Mononuclear cell (primary cell): ENCODE data around the gene PRKG2. TPM values are rescaled to one million over a fixed set of nuclear protein-coding genes. Genes with fewer than 3 reads are reported as not detected.

ENCODE experiments used
- H3K27me3 ChIP-seq: 2 replicates; pipeline ENCODE4 v1.6.0; 2011; ENCODE audit warnings: low read length, control low read depth; ENCODE audit not compliant: insufficient read depth
- H3K4me1 ChIP-seq: 2 replicates; pipeline ENCODE4 v1.5.1; 2011; ENCODE audit warnings: mild to moderate bottlenecking, low read length, control low read depth; ENCODE audit not compliant: insufficient read depth
- H3K4me3 ChIP-seq: 2 replicates; pipeline ENCODE4 v1.5.1; 2011; ENCODE audit warnings: mild to moderate bottlenecking, low read length, moderate library complexity
- H3K9me3 ChIP-seq: 2 replicates; pipeline ENCODE4 v1.5.1; 2011; ENCODE audit warnings: low read depth, mild to moderate bottlenecking, control low read depth, low read length
- total RNA-seq: library from RNA; depleted of rRNA; stranded (reverse); fragments of >200 nt; gene quantifications from one replicate; pipeline ENCODE4 v1.2.3, GENCODE V29; 2012

PRKG2 gene
- total RNA-seq, 1 donor = 1.7 TPM

GRCh38 chr4:81062001-81062400, 153.0 kb downstream of the PRKG2 start:
- H3K9me3 ChIP-seq = no peaks in the 10 kb centered on the region
- no peak overlapping the region for H3K4me3 ChIP-seq
- H3K27me3 ChIP-seq = no peaks in the 10 kb centered on the region
- H3K4me1 ChIP-seq = no peaks in the 10 kb centered on the region

- H3K9me3 ChIP-seq = no peaks in the 10 kb centered on the region
- H3K4me1 ChIP-seq = no peaks in the 10 kb centered on the region
- no peaks in the 10 kb centered on the region for H3K27me3 ChIP-seq
- no peak overlapping the region for H3K4me3 ChIP-seq
Observed at GRCh38 chr4:81061344-81061730, 153.7 kb downstream of the PRKG2 start.

GRCh38 chr4:81060587-81061343, 154.3 kb downstream of the PRKG2 start:
- Histone ChIP-seq H3K4me3 (no peak overlapping the region), H3K27me3 (no peaks in the 10 kb centered on the region), H3K9me3 (no peaks in the 10 kb centered on the region), H3K4me1 (no peaks in the 10 kb centered on the region)

- H3K9me3 ChIP-seq = no peaks in the 10 kb centered on the region
- H3K4me1 ChIP-seq = no peaks in the 10 kb centered on the region
- no peak overlapping the region for H3K4me3 ChIP-seq
- no peaks in the 10 kb centered on the region for H3K27me3 ChIP-seq
Observed at GRCh38 chr4:81058621-81059020, 156.4 kb downstream of the PRKG2 start.

GRCh38 chr4:81052119-81053068, 162.6 kb downstream of the PRKG2 start:
- H3K4me1 ChIP-seq = no peaks in the 10 kb centered on the region
- H3K27me3 ChIP-seq = no peaks in the 10 kb centered on the region
- H3K4me3 ChIP-seq = no peak overlapping the region
- H3K9me3 ChIP-seq = no peaks in the 10 kb centered on the region

GRCh38 chr4:81049907-81050306, 165.1 kb downstream of the PRKG2 start:
- peaks cover 1% of the 10 kb centered on the region for H3K27me3 ChIP-seq
- H3K9me3 ChIP-seq = no peaks in the 10 kb centered on the region
- no peak overlapping the region for H3K4me3 ChIP-seq
- no peaks in the 10 kb centered on the region for H3K4me1 ChIP-seq

- no peak overlapping the region for H3K4me3 ChIP-seq
- H3K9me3 ChIP-seq = no peaks in the 10 kb centered on the region
- H3K27me3 ChIP-seq = peaks cover 4% of the 10 kb centered on the region
- H3K4me1 ChIP-seq = no peaks in the 10 kb centered on the region
Observed at GRCh38 chr4:81049330-81049729, 165.7 kb downstream of the PRKG2 start.

- Histone ChIP-seq H3K4me3 (no peak overlapping the region), H3K4me1 (no peaks in the 10 kb centered on the region), H3K27me3 (peaks cover 7% of the 10 kb centered on the region), H3K9me3 (no peaks in the 10 kb centered on the region)
Observed at GRCh38 chr4:81042578-81043365, 172.2 kb downstream of the PRKG2 start.

- Histone ChIP-seq H3K27me3 (peaks cover 16% of the 10 kb centered on the region), H3K4me3 (no peak overlapping the region), H3K9me3 (no peaks in the 10 kb centered on the region), H3K4me1 (no peaks in the 10 kb centered on the region)
Observed at GRCh38 chr4:81040012-81040659, 174.9 kb downstream of the PRKG2 start.

- no peak overlapping the region for H3K4me3 ChIP-seq
- H3K9me3 ChIP-seq = no peaks in the 10 kb centered on the region
- no peaks in the 10 kb centered on the region for H3K4me1 ChIP-seq
- peaks cover 17% of the 10 kb centered on the region for H3K27me3 ChIP-seq
Observed at GRCh38 chr4:81039351-81039972, 175.6 kb downstream of the PRKG2 start.

- Histone ChIP-seq H3K9me3 (no peaks in the 10 kb centered on the region), H3K4me3 (no peak overlapping the region), H3K4me1 (no peaks in the 10 kb centered on the region), H3K27me3 (peaks cover 18% of the 10 kb centered on the region)
Observed at GRCh38 chr4:81038636-81039350, 176.2 kb downstream of the PRKG2 start.
